GM10266 (cell line): Measurements from ENCODE around the gene TLX2.
A peak's percentile ranks its signal among the peaks of the same experiment; 100 is the strongest.

Source experiments
- DNase-seq: peaks from one replicate; pipeline ENCODE4 v3.0.0; 2012; ENCODE audit errors: extremely low spot score
- TF ChIP-seq, protein P1 (sequence below): IDR thresholded peaks from 2 replicates; pipeline ENCODE4 v1.5.1; 2012; ENCODE audit warnings: mild to moderate bottlenecking, low read depth; ENCODE audit not compliant: control insufficient read depth, insufficient read depth; ENCODE audit errors: missing control alignments

The TLX2 gene

DNA sequence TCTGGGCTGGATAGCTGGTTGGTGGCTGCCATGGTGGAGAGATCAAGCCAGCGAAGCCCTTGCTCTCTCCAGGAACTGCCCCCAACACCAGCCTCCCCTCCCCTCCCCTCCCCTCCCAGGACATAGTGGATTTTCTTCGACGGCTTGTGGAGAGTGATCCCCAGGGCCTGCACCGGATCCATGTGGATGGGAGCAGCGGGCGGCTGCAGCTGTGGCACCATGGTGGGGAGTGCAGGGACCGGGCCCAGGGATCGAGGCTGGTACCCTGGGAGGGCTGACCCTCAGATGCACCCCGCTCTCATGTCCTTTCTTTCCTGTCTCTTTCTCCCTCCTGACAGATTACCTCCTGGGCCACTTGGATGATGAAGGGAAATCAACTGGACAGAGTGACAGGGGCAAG lies 24.3 kb upstream of the TLX2 start:
- TF ChIP-seq, protein P1, sequence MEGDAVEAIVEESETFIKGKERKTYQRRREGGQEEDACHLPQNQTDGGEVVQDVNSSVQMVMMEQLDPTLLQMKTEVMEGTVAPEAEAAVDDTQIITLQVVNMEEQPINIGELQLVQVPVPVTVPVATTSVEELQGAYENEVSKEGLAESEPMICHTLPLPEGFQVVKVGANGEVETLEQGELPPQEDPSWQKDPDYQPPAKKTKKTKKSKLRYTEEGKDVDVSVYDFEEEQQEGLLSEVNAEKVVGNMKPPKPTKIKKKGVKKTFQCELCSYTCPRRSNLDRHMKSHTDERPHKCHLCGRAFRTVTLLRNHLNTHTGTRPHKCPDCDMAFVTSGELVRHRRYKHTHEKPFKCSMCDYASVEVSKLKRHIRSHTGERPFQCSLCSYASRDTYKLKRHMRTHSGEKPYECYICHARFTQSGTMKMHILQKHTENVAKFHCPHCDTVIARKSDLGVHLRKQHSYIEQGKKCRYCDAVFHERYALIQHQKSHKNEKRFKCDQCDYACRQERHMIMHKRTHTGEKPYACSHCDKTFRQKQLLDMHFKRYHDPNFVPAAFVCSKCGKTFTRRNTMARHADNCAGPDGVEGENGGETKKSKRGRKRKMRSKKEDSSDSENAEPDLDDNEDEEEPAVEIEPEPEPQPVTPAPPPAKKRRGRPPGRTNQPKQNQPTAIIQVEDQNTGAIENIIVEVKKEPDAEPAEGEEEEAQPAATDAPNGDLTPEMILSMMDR, result no peak
- no peak for DNase-seq

DNA sequence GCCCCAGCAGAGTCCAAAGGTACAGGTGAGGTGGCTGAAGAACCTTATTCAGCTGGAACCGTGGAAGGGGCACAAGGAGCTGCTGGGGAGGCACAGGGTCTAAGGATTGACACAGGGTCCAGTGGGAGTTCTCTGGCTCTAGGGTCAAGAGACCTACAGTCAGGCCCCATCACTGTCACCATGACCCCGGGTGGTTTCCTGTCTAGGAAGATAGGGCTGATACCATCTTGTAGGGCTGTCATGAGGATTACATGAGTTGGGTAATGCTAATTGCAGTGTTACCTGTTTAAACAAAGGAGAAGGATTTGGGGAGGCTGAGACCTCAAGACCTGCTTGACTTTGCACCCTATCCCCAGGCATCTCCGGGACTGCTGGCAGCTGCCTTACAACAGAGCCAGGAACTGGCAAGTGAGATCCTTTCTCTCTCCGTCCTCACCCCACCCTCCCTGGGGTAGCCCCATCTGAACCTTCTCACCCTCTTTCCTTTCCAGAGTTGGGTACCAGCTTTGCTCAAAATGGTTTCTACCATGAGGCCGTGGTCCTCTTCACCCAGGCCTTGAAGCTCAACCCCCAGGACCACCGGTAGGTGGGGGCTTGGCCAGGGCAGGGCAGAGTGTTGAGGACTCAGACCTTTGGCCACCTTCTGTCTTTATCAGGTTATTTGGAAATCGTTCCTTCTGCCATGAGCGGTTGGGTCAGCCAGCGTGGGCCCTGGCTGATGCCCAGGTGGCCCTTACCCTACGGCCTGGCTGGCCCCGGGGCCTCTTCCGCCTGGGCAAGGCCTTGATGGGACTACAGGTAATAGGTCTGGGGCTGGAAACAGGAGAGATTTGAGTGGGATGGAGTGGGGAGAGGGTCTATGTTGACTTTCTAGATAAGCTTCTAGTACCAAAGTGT lies 22.4 kb upstream of the TLX2 start:
- TF ChIP-seq, protein P1, result no peak
- DNase-seq, result no peak

DNA sequence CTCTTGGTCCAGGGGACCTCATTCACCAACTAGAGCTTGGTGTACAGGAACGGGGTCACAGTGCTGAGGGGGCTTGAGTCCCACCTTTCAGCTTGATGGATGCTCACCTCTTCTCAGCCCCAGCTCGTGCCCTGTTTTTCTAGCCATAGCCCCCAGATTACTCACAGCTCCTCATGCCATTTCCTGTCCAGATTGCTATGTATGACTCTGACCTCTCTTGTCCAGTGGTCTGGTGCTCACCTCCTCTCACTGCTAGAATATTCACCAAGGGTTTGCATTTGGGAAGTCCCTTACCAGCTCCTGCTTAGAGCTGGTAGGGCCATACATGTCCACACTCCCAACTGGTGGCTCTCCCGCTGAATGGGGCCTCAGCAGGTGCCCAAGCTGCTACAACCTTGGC lies 20.7 kb upstream of the TLX2 start:
- DNase-seq, result no peak
- TF ChIP-seq, protein P1, result no peak

DNA sequence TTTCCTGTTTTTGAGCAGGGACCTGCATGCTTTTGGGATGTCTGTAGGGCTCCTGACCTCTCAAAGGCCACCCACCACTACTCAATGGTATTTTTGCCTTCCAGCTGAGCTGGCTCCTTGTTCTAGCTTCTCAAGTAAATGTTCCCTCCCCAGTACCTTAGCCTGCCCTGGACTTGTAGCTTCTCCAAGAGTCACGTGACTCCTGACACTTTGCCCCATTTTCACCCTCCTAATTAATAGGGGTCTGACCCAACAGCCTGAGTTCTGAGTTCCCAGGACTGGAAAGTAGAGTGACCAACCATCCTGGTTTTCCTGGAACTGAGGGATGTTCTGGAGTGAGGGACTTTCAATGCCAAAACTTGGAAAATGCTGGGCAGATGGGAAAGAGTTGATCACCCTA lies 18.8 kb upstream of the TLX2 start:
- TF ChIP-seq, protein P1, result no peak
- no peak for DNase-seq

DNA sequence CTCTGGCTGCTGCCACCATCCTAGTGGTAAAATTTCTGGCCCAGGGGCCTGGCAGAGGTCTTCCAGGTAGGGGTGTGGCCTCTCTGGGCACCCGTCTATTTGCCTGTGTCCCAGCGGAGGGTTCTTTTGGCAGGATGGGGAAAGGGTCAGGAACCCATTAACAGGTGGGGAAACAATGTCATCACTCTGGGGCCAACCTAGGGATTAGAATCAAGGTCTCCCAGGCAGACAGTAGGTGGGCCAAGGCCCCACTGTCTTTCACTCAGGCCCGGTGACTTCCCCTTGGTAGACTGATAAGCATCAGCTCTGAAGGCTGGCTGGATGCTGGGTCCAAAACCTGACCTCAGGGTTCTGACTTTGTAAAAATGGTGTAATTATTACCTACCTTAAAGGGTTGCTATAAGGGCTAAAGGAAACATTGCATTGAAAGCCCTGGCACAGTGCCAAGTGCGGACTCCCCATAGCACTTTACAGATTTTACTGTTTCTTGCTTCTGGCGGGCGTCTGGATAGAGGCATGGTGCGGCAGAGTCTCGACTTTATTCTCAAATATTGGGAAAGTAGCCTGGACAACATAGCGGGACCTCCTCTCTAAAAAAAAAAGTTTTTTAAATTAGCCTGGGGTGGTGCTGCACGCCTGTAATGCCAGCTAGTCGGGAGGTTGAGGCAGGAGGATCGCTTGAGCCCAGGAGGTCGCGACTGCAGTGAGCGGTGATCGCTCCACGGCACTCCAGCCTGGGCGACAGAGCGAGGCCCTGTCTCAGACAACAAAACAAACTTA lies 17.1 kb upstream of the TLX2 start:
- TF ChIP-seq, protein P1, result no peak
- no peak for DNase-seq

DNA sequence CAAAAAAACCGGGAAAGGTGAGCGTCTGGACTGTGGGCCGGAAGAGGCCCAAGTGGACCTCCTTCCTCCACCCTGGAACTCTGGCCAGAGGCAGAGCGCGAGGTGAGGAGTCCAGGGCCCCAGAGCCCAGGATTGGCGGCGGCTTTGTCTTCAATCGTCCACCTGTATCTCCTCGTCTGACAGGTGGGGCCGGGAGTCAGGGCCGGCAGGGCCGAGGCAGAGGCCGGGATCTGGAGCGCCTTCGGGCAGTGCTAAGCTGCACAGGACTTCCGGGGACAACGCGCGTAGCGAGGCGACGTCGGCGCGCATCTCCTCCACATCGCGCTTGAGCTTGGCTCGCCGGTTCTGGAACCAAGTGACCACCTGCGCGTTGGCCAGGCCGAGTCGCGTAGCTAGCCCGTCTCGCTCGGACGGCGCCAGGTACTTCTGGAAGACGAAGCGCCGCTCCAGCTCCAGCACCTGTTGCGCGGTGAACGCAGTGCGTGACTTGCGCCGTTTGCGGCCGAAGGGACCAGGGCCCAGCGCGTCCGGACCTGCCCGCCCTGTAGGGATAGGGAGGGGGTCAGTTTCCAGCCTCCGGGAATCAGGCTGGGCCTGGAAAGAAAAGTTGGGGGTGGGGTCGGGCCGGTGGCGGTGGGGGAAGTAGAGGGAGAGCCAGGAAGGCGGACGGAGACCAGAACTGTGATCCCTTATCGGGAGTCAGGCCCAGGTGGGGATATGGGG lies 16.3 kb upstream of the TLX2 start:
- TF ChIP-seq, protein P1, result no peak
- peak; percentile 47 for DNase-seq
